NT2/D1 (cell line): ENCODE measurements around the gene UBE3D.

Experiments used
- YY1 ChIP-seq: IDR thresholded peaks from 2 replicates; pipeline ENCODE4 v1.6.1; 2011; ENCODE audit not compliant: insufficient read length, insufficient read depth
- ZNF274 ChIP-seq: IDR thresholded peaks from 2 replicates; pipeline ENCODE4 v1.6.1; 2011; ENCODE audit warnings: mild to moderate bottlenecking, low read depth, low read length

GRCh38 chr6:82980086-82980485, 85.6 kb downstream of the UBE3D start:
- TF ChIP-seq ZNF274, result no peak
- no peak for TF ChIP-seq YY1
